Measurements from ENCODE around the gene SMIM22.

DNA sequence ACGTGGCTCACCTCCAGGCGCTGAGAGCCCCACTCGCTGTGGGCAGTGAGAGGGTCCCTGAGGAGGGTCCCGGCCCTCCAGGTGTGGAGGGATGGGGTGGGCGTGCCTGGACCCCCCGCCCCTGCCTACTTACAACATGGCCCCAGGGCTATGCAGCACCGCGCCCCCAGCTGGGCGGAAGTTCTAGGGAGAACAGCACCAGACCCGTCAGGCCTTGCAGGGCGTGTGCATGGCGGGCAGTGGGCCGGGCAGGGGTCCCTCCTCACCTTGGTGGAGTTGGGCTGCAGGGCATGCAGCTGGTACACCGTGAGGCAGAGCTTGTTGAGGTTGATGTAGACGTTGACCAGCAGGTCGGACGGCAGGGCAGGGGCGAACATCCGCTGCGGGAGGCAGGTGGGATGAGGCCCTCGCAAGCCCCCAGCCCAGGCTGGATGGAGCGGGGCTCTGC, 2.7 kb downstream of the SMIM22 start:
- TF ChIP-seq, protein P1, sequence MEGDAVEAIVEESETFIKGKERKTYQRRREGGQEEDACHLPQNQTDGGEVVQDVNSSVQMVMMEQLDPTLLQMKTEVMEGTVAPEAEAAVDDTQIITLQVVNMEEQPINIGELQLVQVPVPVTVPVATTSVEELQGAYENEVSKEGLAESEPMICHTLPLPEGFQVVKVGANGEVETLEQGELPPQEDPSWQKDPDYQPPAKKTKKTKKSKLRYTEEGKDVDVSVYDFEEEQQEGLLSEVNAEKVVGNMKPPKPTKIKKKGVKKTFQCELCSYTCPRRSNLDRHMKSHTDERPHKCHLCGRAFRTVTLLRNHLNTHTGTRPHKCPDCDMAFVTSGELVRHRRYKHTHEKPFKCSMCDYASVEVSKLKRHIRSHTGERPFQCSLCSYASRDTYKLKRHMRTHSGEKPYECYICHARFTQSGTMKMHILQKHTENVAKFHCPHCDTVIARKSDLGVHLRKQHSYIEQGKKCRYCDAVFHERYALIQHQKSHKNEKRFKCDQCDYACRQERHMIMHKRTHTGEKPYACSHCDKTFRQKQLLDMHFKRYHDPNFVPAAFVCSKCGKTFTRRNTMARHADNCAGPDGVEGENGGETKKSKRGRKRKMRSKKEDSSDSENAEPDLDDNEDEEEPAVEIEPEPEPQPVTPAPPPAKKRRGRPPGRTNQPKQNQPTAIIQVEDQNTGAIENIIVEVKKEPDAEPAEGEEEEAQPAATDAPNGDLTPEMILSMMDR (IDR thresholded peaks at IDR 0.05): no peak
- TF ChIP-seq POLR2A (IDR thresholded peaks at IDR 0.05): no peak

Data from body of pancreas (tissue), 4 donors.